HepG2 (cell line): Measurements from ENCODE around the gene XRCC5. TPM values are rescaled to one million over a fixed set of nuclear protein-coding genes. Genes with fewer than 3 reads are reported as not detected.

Experiments
- ATAC-seq: fragments of 200-7000 bp; cut with Tn5 transposase; 3 replicates; pipeline ENCODE4 v1.9.1; 2020; ENCODE audit warnings: mild to moderate bottlenecking, moderate library complexity
- BruUV-seq: library from RNA; stranded (reverse); fragments of 400-500 nt; replicated peaks from 2 replicates; lab custom pipeline; 2021; lab: Mats Ljungman, UMichigan
- CTCF ChIA-PET: fragments of 300-600 bp; formaldehyde crosslinking; extraction: SDS; loops from one replicate; lab custom pipeline; 2021; ENCODE audit warnings: low total read pairs, inconsistent platforms, low intra/inter-chr PET ratio; lab: Yijun Ruan, JAX
- POLR2A ChIA-PET: fragments of 350-600 bp; sonication (Branson Sonifier 250); formaldehyde crosslinking; loops from one replicate; lab custom pipeline; 2020; ENCODE audit warnings: antibody characterized with exemption, inconsistent platforms; lab: Yijun Ruan, JAX
- DNase-seq: peaks from one replicate; pipeline ENCODE4 v3.0.0-alpha.2; 2015; ENCODE audit warnings: low spot score
- FAIRE-seq: peaks from 3 replicates; lab custom pipeline; 2011; peaks lifted over from hg19 to GRCh38; lab: Jason Lieb, UNC
- H2AFZ ChIP-seq: one replicate; pipeline ENCODE4 v1.6.1; 2011; ENCODE audit warnings: low read length, inconsistent platforms
- H3K27ac ChIP-seq: fragments of 300-600 bp; 3 replicates; pipeline ENCODE4 v1.8.0; 2011; ENCODE audit warnings: mixed run types, mild to moderate bottlenecking, mixed read lengths, low read length, inconsistent platforms; ENCODE audit not compliant: insufficient read depth; ENCODE audit errors: extremely low read length
- H3K27me3 ChIP-seq, 2 experiments: fragments of 200-600 bp in 1 of 2; 2 replicates in 1 of 2; 3 replicates in 1 of 2; pipeline versions ENCODE4 v1.6.0 to v1.8.0; 2011; ENCODE audit warnings: low read length in 2 of 2, mild to moderate bottlenecking in 2 of 2, moderate library complexity in 2 of 2, inconsistent platforms in 1 of 2; ENCODE audit not compliant: insufficient read depth in 2 of 2, control insufficient read depth in 1 of 2
- H3K36me3 ChIP-seq, 2 experiments: fragments of 200-600 bp in 1 of 2; replicated peaks in 1 of 2; 2 replicates in 1 of 2; 3 replicates in 1 of 2; pipeline versions ENCODE4 v1.5.1 to v1.8.0; 2011; ENCODE audit warnings: low read length in 2 of 2, inconsistent platforms in 1 of 2; ENCODE audit not compliant: insufficient read depth in 2 of 2, control insufficient read depth in 1 of 2
- H3K4me1 ChIP-seq: 2 replicates; pipeline ENCODE4 v1.5.1; 2012; ENCODE audit warnings: low read length, inconsistent platforms; ENCODE audit not compliant: insufficient read depth
- H3K4me2 ChIP-seq: 2 replicates; pipeline ENCODE4 v1.6.0; 2011; ENCODE audit warnings: low read depth, low read length, inconsistent platforms
- H3K4me3 ChIP-seq, 3 experiments: fragments of 200-600 bp in 1 of 3; sonication (generic), shearing (Covaris generic) in 1 of 3; replicated peaks in 1 of 3; 2 replicates each; pipeline ENCODE4 v1.5.1; 2011 to 2016; ENCODE audit warnings: low read length in 3 of 3, inconsistent platforms in 2 of 3, low read depth in 2 of 3, mild to moderate bottlenecking in 2 of 3, control low read depth in 1 of 3, mixed read lengths in 1 of 3; ENCODE audit not compliant: insufficient read depth in 1 of 3
- H3K79me2 ChIP-seq: one replicate; pipeline ENCODE4 v1.6.1; 2011; ENCODE audit warnings: low read length, inconsistent platforms; ENCODE audit not compliant: insufficient read depth
- H3K9ac ChIP-seq: 2 replicates; pipeline ENCODE4 v1.6.0; 2011; ENCODE audit warnings: mild to moderate bottlenecking, low read depth, low read length, inconsistent platforms; ENCODE audit not compliant: insufficient read depth
- H3K9me3 ChIP-seq: 2 replicates; pipeline ENCODE4 v1.5.1; 2012; ENCODE audit warnings: mild to moderate bottlenecking, low read length
- H4K20me1 ChIP-seq: 2 replicates; pipeline ENCODE4 v1.6.0; 2011; ENCODE audit warnings: inconsistent platforms, mild to moderate bottlenecking, low read length, moderate library complexity; ENCODE audit not compliant: insufficient read depth
- CENPT ChIP-seq: sonication (generic); formaldehyde crosslinking; IDR thresholded peaks from 2 replicates; pipeline ENCODE4 v1.8.0; 2022; ENCODE audit warnings: low read depth, mild to moderate bottlenecking, moderate library complexity, missing genetic modification reagents
- GTF2F1 ChIP-seq: fragments of 150-350 bp; IDR thresholded peaks from 2 replicates; pipeline ENCODE4 v1.6.1; 2014; ENCODE audit warnings: low read length
- PHF21A ChIP-seq: sonication (generic); formaldehyde crosslinking; IDR thresholded peaks from 2 replicates; pipeline ENCODE4 v1.5.0; 2020; ENCODE audit warnings: mild to moderate bottlenecking, missing genetic modification reagents
- POGZ ChIP-seq: sonication (generic); formaldehyde crosslinking; IDR thresholded peaks from 2 replicates; pipeline ENCODE4 v1.4.0; 2020; ENCODE audit warnings: mild to moderate bottlenecking, missing genetic modification reagents
- SSRP1 ChIP-seq: IDR thresholded peaks from 2 replicates; pipeline ENCODE4 v1.6.1; 2016; ENCODE audit warnings: control low read depth
- THYN1 ChIP-seq: sonication (generic); formaldehyde crosslinking; IDR thresholded peaks from 2 replicates; pipeline ENCODE4 v1.8.1; 2023; ENCODE audit warnings: low read depth, mild to moderate bottlenecking, moderate library complexity, missing genetic modification reagents, borderline replicate concordance
- ZBTB44 ChIP-seq: sonication (generic); formaldehyde crosslinking; IDR thresholded peaks from 2 replicates; pipeline ENCODE4 v1.4.0; 2020; ENCODE audit warnings: missing genetic modification reagents
- ZFP36L2 ChIP-seq: sonication (generic); formaldehyde crosslinking; IDR thresholded peaks from 2 replicates; pipeline ENCODE4 v1.4.0; 2020; ENCODE audit warnings: missing genetic modification reagents
- ZNF33B ChIP-seq: sonication (generic); formaldehyde crosslinking; IDR thresholded peaks from 2 replicates; pipeline ENCODE4 v1.5.1; 2020; ENCODE audit warnings: mild to moderate bottlenecking, missing genetic modification reagents
- ZNF567 ChIP-seq: sonication (generic); formaldehyde crosslinking; IDR thresholded peaks from 2 replicates; pipeline ENCODE4 v1.8.1; 2023; ENCODE audit warnings: mild to moderate bottlenecking, missing genetic modification reagents, borderline replicate concordance
- ZNF7 ChIP-seq: IDR thresholded peaks from 2 replicates; pipeline ENCODE4 v1.6.1; 2016; ENCODE audit warnings: missing biosample characterization, missing genetic modification reagents
- WGBS: methylation state at CpG from one replicate; pipeline ENCODE4 v1.1.6; 2017; ENCODE audit warnings: low lambda C conversion rate; 5-methylcytosine and 5-hydroxymethylcytosine counted together
- in situ Hi-C: cut with HindIII; loops from 2 replicates; pipeline ENCODE4 v1.10.0; 2017; ENCODE audit warnings: low pct_unique_long_range_greater_than_20kb; ENCODE audit not compliant: extremely low pct_ligation_motif_present
- intact Hi-C: fragments of 100-400 bp; cut with micrococcal nuclease; formaldehyde crosslinking; loops from one replicate; pipeline ENCODE4 v1.10.0; 2022; ENCODE audit not compliant: unreplicated experiment
- polyA plus RNA-seq, 8 experiments: library from polyadenylated mRNA; depleted of rRNA in 3 of 8; stranded (reverse) in 7 of 8; unstranded in 1 of 8; fragments of >200 nt; fragmentation: Illumina TruSeq in 4 of 8; extraction: Trizol in 4 of 8; gene quantifications; 2 replicates each; pipeline versions ENCODE4 v1.2.1 to v1.2.3, GENCODE V29; 2011 to 2016; ENCODE audit warnings: low read depth in 4 of 8, missing spikeins in 1 of 8, mixed read lengths in 1 of 8; ENCODE audit not compliant: insufficient read depth in 1 of 8
- total RNA-seq, 5 experiments: library from RNA; depleted of rRNA; stranded (reverse); fragments of >200 nt; fragmentation: Illumina TruSeq; extraction: Trizol; gene quantifications; 2 replicates each; pipeline ENCODE4 v1.2.3, GENCODE V29; 2016; ENCODE audit warnings: low read depth in 1 of 5

Gene XRCC5
- total and polyA plus RNA-seq, 2 of the 13 experiments (the other 11 are each of a cell fraction or from before 2014, with no cell fraction given): 264 to 454 TPM

- intact Hi-C loops: no loop called here
- no peaks in the 10 kb centered on the region for H3K27me3 ChIP-seq
- no peak overlapping the region for H3K4me2 ChIP-seq
- no peak for DNase-seq
- no peak for ATAC-seq
- peaks cover 20% of the 10 kb centered on the region for H3K4me1 ChIP-seq
- H3K9ac ChIP-seq: no peak overlapping the region
- no TSS peak for BruUV-seq
- CTCF ChIA-PET: no interaction called here
- WGBS: 99% methylated on average over 3 of the region's 3 CpGs
- H3K4me3 ChIP-seq: no peak overlapping the region
- no peak overlapping the region for H2AFZ ChIP-seq
- H3K36me3 ChIP-seq: peaks cover 34 to 88% of the 10 kb centered on the region in 2 experiments
- H4K20me1 ChIP-seq: no peaks in the 10 kb centered on the region; the same call in 1 of the 2 replicates
- no peak overlapping the region for H3K27ac ChIP-seq
- peaks cover 4% of the 10 kb centered on the region for H3K79me2 ChIP-seq
- in situ Hi-C loops: no loop called here
- FAIRE-seq: no peak
- POLR2A ChIA-PET: interaction anchor here (1.3 kb wide), 1 partner anchor 22 kb away, joined by 4 read pairs; the partner anchor contains the start of gene XRCC5
- H3K9me3 ChIP-seq: no peaks in the 10 kb centered on the region
- TF ChIP-seq CENPT (CRISPR knock-in tag) (no peak), THYN1 (CRISPR knock-in tag) (no peak), GTF2F1 (no peak), ZFP36L2 (CRISPR knock-in tag) (no peak), ZNF33B (CRISPR knock-in tag) (no peak), SSRP1 (CRISPR knock-in tag) (no peak), ZNF7 (CRISPR knock-in tag) (no peak), PHF21A (CRISPR knock-in tag) (no peak), POGZ (CRISPR knock-in tag) (no peak), ZNF567 (CRISPR knock-in tag) (no peak), ZBTB44 (CRISPR knock-in tag) (no peak)
These were observed 22.2 kb downstream of the XRCC5 start for GRCh38 chr2:216131175-216131926.
